ENCODE measurements around the gene CDK19.
"Not testable (repeated sequence)": the region's sequence is repeated elsewhere in the genome, so short reads cannot be mapped to it uniquely, and the experiment has no call there.

CDK19 gene

GRCh38 chr6:110590821-110591351 lies 224.4 kb downstream of the CDK19 start:
- no peak for DNase-seq

DNA sequence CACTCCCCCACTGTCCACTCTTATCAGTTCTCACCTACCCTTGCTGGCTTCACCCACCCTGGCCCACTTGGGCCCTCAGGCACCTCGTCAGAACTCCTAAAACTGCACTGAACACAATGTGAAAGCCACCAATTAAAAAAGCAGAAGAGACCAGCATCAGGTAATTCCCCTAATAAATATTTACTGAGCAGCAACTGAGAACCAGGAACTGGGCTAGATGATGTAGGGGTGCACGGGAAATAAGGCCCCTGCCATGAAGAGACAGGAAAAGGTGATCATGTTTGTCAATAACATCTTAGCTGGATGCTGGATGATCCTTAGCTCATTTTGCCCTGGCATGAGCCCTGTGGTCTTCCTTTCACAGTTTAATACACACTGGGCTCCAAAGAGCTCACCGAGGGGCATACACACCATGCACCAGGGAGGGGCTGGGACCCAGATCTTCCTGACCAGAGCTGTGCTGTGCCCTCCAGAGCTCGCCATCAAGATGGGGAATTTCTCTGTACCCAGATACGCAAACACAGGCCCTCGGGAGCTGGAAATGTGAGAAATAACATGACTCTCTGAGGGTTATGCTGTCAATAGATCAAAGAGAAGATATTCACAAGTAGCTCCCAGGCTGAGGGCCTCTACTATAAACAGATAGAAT lies 225.3 kb downstream of the CDK19 start:
- no peak for DNase-seq

GRCh38 chr6:110587328-110587727 lies 227.9 kb downstream of the CDK19 start:
- DNase-seq, result no peak

- no peak for DNase-seq
Measured at GRCh38 chr6:110581679-110582078, 233.6 kb downstream of the CDK19 start.

GRCh38 chr6:110577596-110578167 lies 237.6 kb downstream of the CDK19 start:
- not testable (repeated sequence) for DNase-seq

- no peak for DNase-seq
Measured at GRCh38 chr6:110575925-110576463, 239.3 kb downstream of the CDK19 start.

DNA sequence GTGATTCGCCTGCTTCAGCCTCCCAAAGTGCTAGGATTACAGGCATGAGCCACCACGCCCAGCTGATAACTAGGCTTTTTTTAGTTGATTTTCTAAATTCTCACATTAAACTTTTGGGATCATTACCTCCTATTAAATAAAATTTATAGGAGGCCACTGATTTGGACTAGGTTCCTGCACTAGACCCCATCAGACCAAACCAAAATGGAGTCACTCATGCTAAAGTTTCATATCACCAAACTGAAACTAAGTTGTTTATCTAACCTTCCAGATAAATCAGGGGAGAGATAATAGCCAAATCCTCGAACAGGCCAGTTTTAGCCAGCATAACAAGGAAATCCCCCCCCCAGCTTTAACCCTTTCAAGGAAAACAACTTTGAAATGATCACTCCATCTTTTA lies 240.5 kb downstream of the CDK19 start:
- no peak for DNase-seq

DNA sequence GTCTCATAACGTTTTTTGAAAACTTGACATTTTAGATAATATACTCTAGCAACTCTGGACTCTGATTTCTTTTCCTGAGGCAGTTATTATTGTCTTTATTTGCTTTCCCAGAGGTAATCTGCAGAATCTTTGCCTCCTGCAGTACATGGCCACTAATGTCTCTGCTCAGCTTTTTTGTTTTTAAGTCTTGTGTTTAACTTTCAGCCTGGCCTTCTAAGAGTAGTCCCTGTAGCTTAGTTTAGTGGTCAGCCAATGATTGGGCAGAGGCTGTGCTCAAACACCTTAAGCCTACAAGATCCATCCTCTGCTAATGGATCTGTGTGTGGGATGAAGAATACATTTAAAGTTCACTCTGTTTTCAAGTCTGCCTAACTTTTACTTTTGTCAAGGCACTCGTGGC lies 241.7 kb downstream of the CDK19 start:
- DNase-seq, result no peak

GRCh38 chr6:110573136-110573535 lies 242.1 kb downstream of the CDK19 start:
- DNase-seq, result no peak

DNA sequence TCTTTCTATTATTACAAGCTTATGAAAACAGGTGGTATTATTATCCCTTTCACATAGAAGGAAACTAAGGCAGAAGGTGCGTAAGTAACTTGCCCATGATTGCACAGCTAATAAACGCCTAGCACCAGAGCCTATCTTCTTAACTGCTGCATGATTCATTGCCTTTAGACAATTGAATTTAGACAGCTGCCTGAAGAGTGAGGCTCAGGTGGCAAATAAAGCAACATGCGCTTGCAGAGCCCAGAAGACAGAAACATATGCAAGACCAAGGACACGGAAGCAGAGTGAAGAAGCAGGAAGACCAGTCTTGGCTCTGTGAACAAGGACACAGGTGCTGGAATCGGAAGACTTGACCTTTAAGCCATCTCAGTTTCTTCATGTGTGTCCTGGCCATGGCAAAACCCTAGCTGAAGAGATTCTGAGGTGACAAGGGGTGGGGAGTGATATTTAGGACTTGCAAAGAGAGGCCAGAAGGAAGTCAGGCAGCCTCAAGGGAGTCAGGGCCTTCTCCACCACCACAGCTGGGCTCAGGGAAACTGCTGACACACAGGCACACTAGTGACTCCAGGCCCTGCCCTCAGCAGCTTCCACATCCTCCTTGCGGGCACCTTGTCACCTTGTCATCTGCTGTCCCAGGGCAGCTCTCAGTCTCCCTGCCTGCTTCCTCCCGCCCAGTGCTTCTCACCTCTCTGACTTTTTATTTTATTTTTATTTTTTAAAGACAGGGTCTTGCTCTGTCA lies 247.1 kb downstream of the CDK19 start:
- no peak for DNase-seq

DNA sequence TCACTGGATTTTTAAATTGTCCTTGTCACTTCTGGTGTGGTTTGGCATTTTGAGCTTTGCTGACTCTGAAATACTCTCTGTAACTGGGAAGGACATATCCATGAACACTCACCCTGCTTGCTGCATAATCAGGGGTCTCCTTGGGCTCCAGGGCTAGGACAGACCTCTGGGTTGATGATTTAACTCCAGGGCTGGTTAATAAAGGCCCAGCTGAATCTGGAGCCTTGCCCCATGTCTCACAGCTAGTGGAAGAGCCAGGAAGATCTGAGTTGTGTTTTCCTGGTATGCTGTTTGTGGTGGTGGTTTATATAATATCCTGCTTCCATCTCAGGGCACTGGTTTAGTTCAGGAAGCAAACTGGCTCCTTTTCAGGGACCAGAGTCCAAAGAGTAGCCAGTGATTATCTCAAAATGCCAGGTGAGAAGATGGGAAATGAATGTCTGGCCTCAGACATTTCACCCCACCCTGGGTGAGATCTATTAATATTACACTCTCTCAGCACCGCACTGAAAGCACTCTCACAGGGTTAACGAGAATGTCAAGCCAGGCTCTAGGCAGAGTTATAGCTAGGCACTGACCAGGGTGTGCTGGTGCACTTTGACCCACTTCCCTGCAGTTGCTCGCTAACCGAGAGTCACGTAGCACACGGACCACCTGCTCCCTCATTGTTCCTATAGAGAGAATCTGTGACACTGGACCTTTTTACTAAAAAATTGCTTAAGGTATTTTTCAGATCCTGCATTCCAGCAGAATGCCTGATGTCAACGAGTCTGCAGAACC lies 248.7 kb downstream of the CDK19 start:
- DNase-seq, result no peak

GRCh38 chr6:110564703-110565421 lies 250.4 kb downstream of the CDK19 start:
- DNase-seq, result no peak

DNA sequence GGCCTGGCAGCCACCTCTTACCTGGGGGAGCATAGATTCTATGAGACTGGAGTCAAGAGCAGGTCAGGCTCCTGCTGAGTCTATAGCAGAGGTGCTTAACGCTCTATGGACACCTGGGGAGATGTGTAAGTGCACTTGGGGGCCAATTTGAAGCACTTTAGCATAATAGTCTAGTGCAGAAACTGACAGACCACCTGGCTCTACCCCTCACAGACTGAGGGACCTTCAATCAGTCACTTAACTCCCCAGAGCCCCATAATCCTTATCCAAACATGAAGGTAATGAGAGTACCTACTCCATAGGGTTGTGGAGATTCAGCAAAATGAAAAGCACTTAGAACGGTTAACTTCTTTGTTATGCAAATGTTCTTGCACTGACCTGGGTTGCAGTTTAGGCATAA lies 251.6 kb downstream of the CDK19 start:
- DNase-seq, result no peak

- no peak for DNase-seq
Measured at GRCh38 chr6:110562316-110562915, 252.9 kb downstream of the CDK19 start.

DNA sequence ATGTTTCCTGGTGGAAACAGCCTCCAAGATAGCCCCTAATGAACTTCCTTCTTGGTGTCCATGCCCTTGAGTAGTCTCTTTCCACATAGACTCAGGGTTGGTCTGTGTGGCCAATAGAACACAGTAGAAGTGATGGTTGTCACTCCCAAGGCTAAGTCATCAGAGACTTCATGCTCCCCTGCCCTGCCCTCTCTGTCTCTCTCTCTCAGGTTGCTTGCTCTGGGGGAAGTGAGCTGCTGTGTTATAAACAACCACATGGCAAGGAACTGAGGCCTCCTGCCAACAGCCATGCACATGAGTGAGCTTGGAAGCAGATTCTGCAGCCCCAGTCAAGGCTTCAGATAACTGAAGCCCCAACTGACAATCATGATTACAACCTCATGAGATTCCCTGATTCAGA lies 253.6 kb downstream of the CDK19 start:
- DNase-seq, result no peak

DNA sequence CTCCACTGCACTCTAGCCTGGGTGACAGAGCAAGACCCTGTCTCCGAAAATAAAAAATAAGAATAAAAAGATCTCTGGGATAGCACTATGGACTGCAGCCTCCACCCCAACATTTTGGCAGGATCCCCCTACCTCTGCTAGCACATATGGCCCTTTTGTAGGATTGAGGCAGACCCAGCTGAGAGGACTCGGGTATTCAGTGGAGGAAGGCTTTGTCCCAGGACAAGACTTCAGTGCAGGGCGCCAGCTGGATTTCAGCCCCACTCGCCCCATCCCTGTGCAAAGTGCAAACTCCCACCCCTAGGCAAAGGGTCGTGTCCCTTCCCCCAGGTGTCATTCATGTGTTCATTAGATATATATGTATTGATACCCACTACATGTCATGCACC lies 254.3 kb downstream of the CDK19 start:
- DNase-seq, result no peak

DNA sequence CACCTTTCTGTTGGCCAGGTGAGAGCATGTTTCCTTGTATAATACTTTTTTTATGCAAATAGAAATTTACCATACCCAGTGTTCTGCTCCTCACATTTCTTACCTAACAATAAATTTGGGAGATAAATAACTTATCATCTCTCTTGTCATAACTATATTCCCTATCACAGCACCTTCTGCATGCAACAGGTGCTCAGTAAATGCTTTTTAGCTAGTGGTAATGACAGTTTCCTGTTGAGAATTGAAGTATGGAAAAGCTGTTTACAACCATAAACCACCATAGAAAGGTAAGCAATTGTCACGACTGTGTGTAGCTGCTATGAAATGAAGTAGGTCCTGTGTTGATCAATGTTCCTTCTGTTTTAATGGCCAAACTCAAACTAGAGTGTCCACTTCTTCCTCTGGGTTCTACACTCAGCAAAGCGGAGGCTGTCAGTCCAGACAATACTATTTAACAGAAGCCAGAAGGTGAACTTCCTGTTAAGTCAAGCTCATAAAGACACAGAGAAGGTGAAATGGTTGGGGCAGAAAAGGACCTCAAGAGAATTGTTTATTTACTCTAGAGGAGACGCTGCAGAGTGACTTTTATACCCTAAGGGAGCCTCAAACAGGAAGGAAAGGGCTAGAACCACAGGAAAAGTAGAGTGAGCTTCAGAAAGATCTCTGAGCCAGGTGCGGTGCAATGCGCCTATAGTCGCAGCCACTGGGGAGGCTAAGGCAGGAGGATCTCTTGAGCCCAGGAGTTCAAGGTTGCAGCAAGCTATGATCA lies 254.8 kb downstream of the CDK19 start:
- DNase-seq, result no peak
